Measurements from ENCODE around the gene ATRNL1. TPM values are rescaled to one million over a fixed set of nuclear protein-coding genes. Genes with fewer than 3 reads are reported as not detected.
"Not testable (repeated sequence)": the region's sequence is repeated elsewhere in the genome, so short reads cannot be mapped to it uniquely, and the experiment has no call there.

The ATRNL1 gene
- total and polyA plus RNA-seq, 2 experiments from 2014 or later: 5.9 to 17.4 TPM

- 97% methylated on average over 2 of the region's 2 CpGs for WGBS (ENCODE audit: low lambda C conversion rate, missing lambda C conversion rate)
- H3K4me3 ChIP-seq: no peak overlapping the region
- H4K20me1 ChIP-seq (ENCODE audit: insufficient read depth, poor library complexity, severe bottlenecking): no peaks in the 10 kb centered on the region
- TF ChIP-seq EZH2 (IDR thresholded peaks at IDR 0.05; ENCODE audit: borderline replicate concordance): no peak
- TF ChIP-seq CTCF (IDR thresholded peaks at IDR 0.05; ENCODE audit: poor library complexity): no peak
- TF ChIP-seq EZH2phosphoT487 (IDR thresholded peaks at IDR 0.05; ENCODE audit: low read depth, severe bottlenecking, unreplicated experiment): no peak
- H3K36me3 ChIP-seq (replicated peaks; ENCODE audit: insufficient read depth, low read depth): no peaks in the 10 kb centered on the region
- H2AFZ ChIP-seq: no peak overlapping the region
- H3K79me2 ChIP-seq: no peaks in the 10 kb centered on the region
- no peaks in the 10 kb centered on the region for H3K9me3 ChIP-seq (ENCODE audit: low read depth)
- H3K4me1 ChIP-seq (ENCODE audit: insufficient read depth): no peaks in the 10 kb centered on the region
- H3K27me3 ChIP-seq: no peaks in the 10 kb centered on the region
- no peak for DNase-seq (ENCODE audit: low spot score)
- H3K4me2 ChIP-seq: no peak overlapping the region
- H3K27ac ChIP-seq: no peak overlapping the region
- no peaks in the 10 kb centered on the region for H3K9me2 ChIP-seq (replicated peaks; ENCODE audit: insufficient read depth)
Measured at GRCh38 chr10:115239761-115240160, 146.6 kb downstream of the ATRNL1 start.

- no peaks in the 10 kb centered on the region for H3K9me2 ChIP-seq (replicated peaks; ENCODE audit: insufficient read depth)
- no peaks in the 10 kb centered on the region for H3K36me3 ChIP-seq (replicated peaks; ENCODE audit: insufficient read depth, low read depth)
- H3K79me2 ChIP-seq: no peaks in the 10 kb centered on the region
- H3K4me1 ChIP-seq (ENCODE audit: insufficient read depth): no peaks in the 10 kb centered on the region
- no peak overlapping the region for H3K27ac ChIP-seq
- DNase-seq (ENCODE audit: low spot score): no peak
- H2AFZ ChIP-seq: no peak overlapping the region
- H3K27me3 ChIP-seq: no peaks in the 10 kb centered on the region
- no peaks in the 10 kb centered on the region for H3K9me3 ChIP-seq (ENCODE audit: low read depth)
- TF ChIP-seq CTCF (IDR thresholded peaks at IDR 0.05; ENCODE audit: poor library complexity) (no peak), EZH2 (IDR thresholded peaks at IDR 0.05; ENCODE audit: borderline replicate concordance) (no peak), EZH2phosphoT487 (IDR thresholded peaks at IDR 0.05; ENCODE audit: low read depth, severe bottlenecking, unreplicated experiment) (no peak)
- H4K20me1 ChIP-seq (ENCODE audit: insufficient read depth, poor library complexity, severe bottlenecking): no peaks in the 10 kb centered on the region
- WGBS (ENCODE audit: low lambda C conversion rate, missing lambda C conversion rate): 85% methylated on average over 3 of the region's 3 CpGs
- H3K4me2 ChIP-seq: no peak overlapping the region
- no peak overlapping the region for H3K4me3 ChIP-seq
Measured at GRCh38 chr10:115250784-115251183, 157.6 kb downstream of the ATRNL1 start.

GRCh38 chr10:115253765-115254164 lies 160.6 kb downstream of the ATRNL1 start:
- H3K79me2 ChIP-seq; H3K27ac ChIP-seq; H3K36me3 ChIP-seq (replicated peaks; ENCODE audit: insufficient read depth, low read depth); DNase-seq (ENCODE audit: low spot score); H3K4me2 ChIP-seq; H3K9me2 ChIP-seq (replicated peaks; ENCODE audit: insufficient read depth); H3K4me3 ChIP-seq; H3K27me3 ChIP-seq; H3K4me1 ChIP-seq (ENCODE audit: insufficient read depth); H4K20me1 ChIP-seq (ENCODE audit: insufficient read depth, poor library complexity, severe bottlenecking); H2AFZ ChIP-seq; H3K9me3 ChIP-seq (ENCODE audit: low read depth): not testable (repeated sequence)
- WGBS (ENCODE audit: low lambda C conversion rate, missing lambda C conversion rate): 100% methylated on average over 1 of the region's 1 CpG

GRCh38 chr10:115272482-115272881 lies 179.3 kb downstream of the ATRNL1 start:
- Histone ChIP-seq H2AFZ (no peak overlapping the region), H3K27ac (peak overlapping the region; percentile 32), H3K4me3 (no peak overlapping the region), H3K4me2 (no peak overlapping the region), H3K9me2 (replicated peaks; ENCODE audit: insufficient read depth) (no peaks in the 10 kb centered on the region), H3K4me1 (ENCODE audit: insufficient read depth) (no peaks in the 10 kb centered on the region), H3K79me2 (no peaks in the 10 kb centered on the region), H4K20me1 (ENCODE audit: insufficient read depth, poor library complexity, severe bottlenecking) (no peaks in the 10 kb centered on the region), H3K36me3 (replicated peaks; ENCODE audit: insufficient read depth, low read depth) (no peaks in the 10 kb centered on the region), H3K9me3 (ENCODE audit: low read depth) (no peaks in the 10 kb centered on the region), H3K27me3 (no peaks in the 10 kb centered on the region)
- WGBS (ENCODE audit: low lambda C conversion rate, missing lambda C conversion rate): 73% methylated on average over 3 of the region's 3 CpGs
- DNase-seq (ENCODE audit: low spot score): peak; percentile 40
- TF ChIP-seq EZH2phosphoT487 (IDR thresholded peaks at IDR 0.05; ENCODE audit: low read depth, severe bottlenecking, unreplicated experiment) (no peak), CTCF (IDR thresholded peaks at IDR 0.05; ENCODE audit: poor library complexity) (no peak), EZH2 (IDR thresholded peaks at IDR 0.05; ENCODE audit: borderline replicate concordance) (no peak)

Measured in hepatocyte (in vitro differentiated cells).